ENCODE results near the gene PLEKHM2.

PLEKHM2 gene

GRCh38 chr1:15737324-15738319 is 53.5 kb downstream of the PLEKHM2 start:
- TF ChIP-seq CTCF (IDR thresholded peaks at IDR 0.05; ENCODE audit: low read depth, low read length) = no peak
- TF ChIP-seq EZH2phosphoT487 (IDR thresholded peaks at IDR 0.05; ENCODE audit: low read depth) = no peak
- Histone ChIP-seq H3K36me3 (replicated peaks; ENCODE audit: low read depth, low read length) (no peaks in the 10 kb centered on the region), H3K9ac (ENCODE audit: low read length) (no peak overlapping the region), H3K79me2 (ENCODE audit: low read length) (no peaks in the 10 kb centered on the region), H3K4me3 (ENCODE audit: low read length) (no peak overlapping the region), H3K27ac (ENCODE audit: low read length) (no peak overlapping the region), H4K20me1 (ENCODE audit: insufficient read depth, low read length) (no peaks in the 10 kb centered on the region), H3K4me2 (ENCODE audit: low read length) (no peak overlapping the region), H3K4me1 (ENCODE audit: low read length) (no peaks in the 10 kb centered on the region), H3K9me3 (ENCODE audit: insufficient read depth, low read length) (no peaks in the 10 kb centered on the region), H3K27me3 (ENCODE audit: low read depth, low read length) (no peaks in the 10 kb centered on the region), H2AFZ (ENCODE audit: low read depth, low read length) (no peak overlapping the region)

DNA sequence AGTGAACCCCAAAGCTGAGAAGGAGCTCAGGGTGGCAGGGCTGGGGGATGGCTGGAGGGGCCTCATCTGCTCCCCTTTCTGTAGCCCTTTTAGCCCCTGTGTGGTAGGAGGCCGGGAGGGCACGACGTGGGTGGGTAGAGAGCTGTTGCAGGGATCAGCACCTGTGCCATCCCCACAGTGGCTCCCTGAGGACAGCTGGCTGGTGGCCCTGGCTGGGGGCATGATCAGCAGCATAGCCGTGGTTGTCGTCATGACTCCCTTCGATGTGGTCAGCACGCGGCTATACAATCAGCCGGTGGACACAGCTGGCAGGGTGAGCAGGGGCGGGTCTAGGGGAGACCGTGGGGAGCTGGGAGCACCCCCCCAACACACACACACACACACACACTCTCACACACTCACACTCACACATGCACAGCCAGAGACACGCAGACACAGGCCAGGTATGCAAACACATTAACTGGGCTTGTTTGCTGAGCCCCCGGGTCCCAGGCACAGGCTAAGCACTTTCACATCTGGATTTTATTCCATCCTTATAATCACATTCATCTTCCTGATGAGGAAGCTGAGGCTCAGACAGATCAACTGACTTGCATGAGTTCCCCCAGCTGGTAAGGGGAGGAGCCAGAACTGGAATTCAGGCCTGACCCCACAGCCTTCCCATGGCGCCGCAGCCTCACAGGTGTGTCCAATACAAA is 54.4 kb downstream of the PLEKHM2 start:
- no peak overlapping the region for H3K4me2 ChIP-seq (ENCODE audit: low read length)
- no peaks in the 10 kb centered on the region for H3K4me1 ChIP-seq (ENCODE audit: low read length)
- no peaks in the 10 kb centered on the region for H3K27me3 ChIP-seq (ENCODE audit: low read depth, low read length)
- H3K79me2 ChIP-seq (ENCODE audit: low read length) = no peaks in the 10 kb centered on the region
- TF ChIP-seq CTCF (IDR thresholded peaks at IDR 0.05; ENCODE audit: low read depth, low read length) (no peak), EZH2phosphoT487 (IDR thresholded peaks at IDR 0.05; ENCODE audit: low read depth) (no peak)
- no peak overlapping the region for H3K9ac ChIP-seq (ENCODE audit: low read length)
- no peak overlapping the region for H2AFZ ChIP-seq (ENCODE audit: low read depth, low read length)
- H4K20me1 ChIP-seq (ENCODE audit: insufficient read depth, low read length) = no peaks in the 10 kb centered on the region
- no peaks in the 10 kb centered on the region for H3K9me3 ChIP-seq (ENCODE audit: insufficient read depth, low read length)
- no peak overlapping the region for H3K4me3 ChIP-seq (ENCODE audit: low read length)
- no peak overlapping the region for H3K27ac ChIP-seq (ENCODE audit: low read length)
- no peaks in the 10 kb centered on the region for H3K36me3 ChIP-seq (replicated peaks; ENCODE audit: low read depth, low read length)

DNA sequence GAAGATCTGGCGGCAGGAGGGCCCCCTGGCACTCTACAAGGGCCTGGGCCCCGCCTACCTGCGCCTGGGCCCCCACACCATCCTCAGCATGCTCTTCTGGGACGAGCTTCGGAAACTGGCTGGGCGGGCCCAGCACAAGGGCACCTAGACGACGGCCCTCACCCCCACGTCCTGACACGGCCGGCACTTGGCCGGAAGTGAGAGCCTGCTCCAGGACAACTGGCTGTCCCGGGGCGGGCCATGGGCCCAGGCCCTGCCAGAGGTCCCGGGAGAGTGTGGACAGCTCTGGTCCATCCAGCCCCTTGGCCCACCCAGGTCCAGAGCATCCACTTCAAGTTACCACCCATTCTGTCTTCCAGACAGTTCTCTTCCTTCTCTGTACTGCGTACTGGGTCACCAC is 55.1 kb downstream of the PLEKHM2 start:
- Histone ChIP-seq H3K4me2 (ENCODE audit: low read length) (no peak overlapping the region), H3K27ac (ENCODE audit: low read length) (no peak overlapping the region), H3K36me3 (replicated peaks; ENCODE audit: low read depth, low read length) (no peaks in the 10 kb centered on the region), H3K9me3 (ENCODE audit: insufficient read depth, low read length) (no peaks in the 10 kb centered on the region), H2AFZ (ENCODE audit: low read depth, low read length) (no peak overlapping the region), H3K9ac (ENCODE audit: low read length) (no peak overlapping the region), H3K4me1 (ENCODE audit: low read length) (no peaks in the 10 kb centered on the region), H3K4me3 (ENCODE audit: low read length) (no peak overlapping the region), H3K27me3 (ENCODE audit: low read depth, low read length) (no peaks in the 10 kb centered on the region), H4K20me1 (ENCODE audit: insufficient read depth, low read length) (no peaks in the 10 kb centered on the region), H3K79me2 (ENCODE audit: low read length) (no peaks in the 10 kb centered on the region)
- TF ChIP-seq EZH2phosphoT487 (IDR thresholded peaks at IDR 0.05; ENCODE audit: low read depth) (no peak), CTCF (IDR thresholded peaks at IDR 0.05; ENCODE audit: low read depth, low read length) (no peak)

GRCh38 chr1:15739745-15740144 is 55.6 kb downstream of the PLEKHM2 start:
- no peak overlapping the region for H3K27ac ChIP-seq (ENCODE audit: low read length)
- H3K36me3 ChIP-seq (replicated peaks; ENCODE audit: low read depth, low read length) = no peaks in the 10 kb centered on the region
- H3K4me2 ChIP-seq (ENCODE audit: low read length) = no peak overlapping the region
- no peaks in the 10 kb centered on the region for H3K79me2 ChIP-seq (ENCODE audit: low read length)
- H2AFZ ChIP-seq (ENCODE audit: low read depth, low read length) = no peak overlapping the region
- no peaks in the 10 kb centered on the region for H4K20me1 ChIP-seq (ENCODE audit: insufficient read depth, low read length)
- no peak overlapping the region for H3K4me3 ChIP-seq (ENCODE audit: low read length)
- no peaks in the 10 kb centered on the region for H3K27me3 ChIP-seq (ENCODE audit: low read depth, low read length)
- no peak overlapping the region for H3K9ac ChIP-seq (ENCODE audit: low read length)
- H3K4me1 ChIP-seq (ENCODE audit: low read length) = no peaks in the 10 kb centered on the region
- H3K9me3 ChIP-seq (ENCODE audit: insufficient read depth, low read length) = no peaks in the 10 kb centered on the region
- TF ChIP-seq CTCF (IDR thresholded peaks at IDR 0.05; ENCODE audit: low read depth, low read length) = no peak
- no peak for TF ChIP-seq EZH2phosphoT487 (IDR thresholded peaks at IDR 0.05; ENCODE audit: low read depth)
